H9 (cell line): ENCODE measurements around the gene R3HDM1. TPM values are rescaled to one million over a fixed set of nuclear protein-coding genes. Genes with fewer than 3 reads are reported as not detected.

ENCODE experiments used
- DNase-seq: peaks from one replicate; pipeline ENCODE4 v3.0.0-alpha.2; 2017
- H2AFZ ChIP-seq: one replicate; pipeline ENCODE4 v1.6.1; 2013; ENCODE audit warnings: mild to moderate bottlenecking, low read length, control low read depth, moderate library complexity
- H2AK5ac ChIP-seq: 2 replicates; pipeline ENCODE4 v1.6.1; 2013; ENCODE audit warnings: low read length, control low read depth, mixed read lengths; ENCODE audit not compliant: insufficient read length
- H2BK120ac ChIP-seq: one replicate; pipeline ENCODE4 v1.6.1; 2013; ENCODE audit warnings: low read depth, mild to moderate bottlenecking, low read length, control low read depth, inconsistent platforms; ENCODE audit not compliant: poor library complexity, severe bottlenecking
- H2BK12ac ChIP-seq: 2 replicates; pipeline ENCODE4 v1.6.1; 2013; ENCODE audit warnings: low read length, control low read depth, mixed read lengths, low read depth; ENCODE audit not compliant: insufficient read length
- H2BK15ac ChIP-seq: 2 replicates; pipeline ENCODE4 v1.6.1; 2013; ENCODE audit warnings: low read depth, low read length, control low read depth
- H2BK20ac ChIP-seq: one replicate; pipeline ENCODE4 v1.6.1; 2013; ENCODE audit warnings: low read depth, mild to moderate bottlenecking, low read length, control low read depth, inconsistent platforms; ENCODE audit not compliant: poor library complexity, severe bottlenecking
- H2BK5ac ChIP-seq: 2 replicates; pipeline ENCODE4 v1.6.1; 2013; ENCODE audit warnings: low read length, control low read depth, mixed read lengths; ENCODE audit not compliant: insufficient read length
- H3K14ac ChIP-seq: 2 replicates; pipeline ENCODE4 v1.6.1; 2013; ENCODE audit warnings: low read length, control low read depth; ENCODE audit not compliant: insufficient read depth
- H3K18ac ChIP-seq: 2 replicates; pipeline ENCODE4 v1.6.1; 2013; ENCODE audit warnings: low read depth, mild to moderate bottlenecking, mixed read lengths, low read length, control low read depth; ENCODE audit not compliant: insufficient read length
- H3K23ac ChIP-seq: 2 replicates; pipeline ENCODE4 v1.6.1; 2013; ENCODE audit warnings: low read length, control low read depth, mixed read lengths, low read depth; ENCODE audit not compliant: insufficient read length
- H3K23me2 ChIP-seq: 2 replicates; pipeline ENCODE4 v1.6.1; 2013; ENCODE audit warnings: low read depth, mild to moderate bottlenecking, mixed read lengths, low read length, control low read depth; ENCODE audit not compliant: insufficient read length, poor library complexity, severe bottlenecking
- H3K27ac ChIP-seq: 2 replicates; pipeline ENCODE4 v1.5.1; 2013; ENCODE audit warnings: low read length, control low read depth, mixed read lengths, low read depth; ENCODE audit not compliant: insufficient read length
- H3K27me3 ChIP-seq: 2 replicates; pipeline ENCODE4 v1.6.1; 2013; ENCODE audit warnings: low read length, control low read depth, inconsistent platforms; ENCODE audit not compliant: insufficient read depth
- H3K4ac ChIP-seq: 2 replicates; pipeline ENCODE4 v1.6.1; 2013; ENCODE audit warnings: low read depth, mild to moderate bottlenecking, control low read depth, inconsistent platforms, low read length, moderate library complexity
- H3K4me1 ChIP-seq: 2 replicates; pipeline ENCODE4 v1.6.1; 2013; ENCODE audit warnings: low read length, control low read depth, inconsistent platforms; ENCODE audit not compliant: insufficient read depth
- H3K4me2 ChIP-seq: 2 replicates; pipeline ENCODE4 v1.6.1; 2013; ENCODE audit warnings: low read length, control low read depth, mixed read lengths; ENCODE audit not compliant: insufficient read length, insufficient read depth
- H3K56ac ChIP-seq: 2 replicates; pipeline ENCODE4 v1.6.1; 2013; ENCODE audit warnings: low read depth, mild to moderate bottlenecking, mixed read lengths, low read length, control low read depth; ENCODE audit not compliant: insufficient read length
- H3K79me1 ChIP-seq: 2 replicates; pipeline ENCODE4 v1.6.1; 2013; ENCODE audit warnings: low read depth, mild to moderate bottlenecking, moderate library complexity, low read length, control low read depth, inconsistent platforms; ENCODE audit not compliant: insufficient read depth, poor library complexity, severe bottlenecking
- H3K79me2 ChIP-seq: 2 replicates; pipeline ENCODE4 v1.6.1; 2013; ENCODE audit warnings: low read length, control low read depth, inconsistent platforms; ENCODE audit not compliant: insufficient read depth
- H3K9ac ChIP-seq: 2 replicates; pipeline ENCODE4 v1.6.1; 2013; ENCODE audit warnings: low read length, control low read depth, mixed read lengths; ENCODE audit not compliant: insufficient read length; ENCODE audit errors: extremely low read depth
- H3K9me3 ChIP-seq: one replicate; pipeline ENCODE4 v1.6.1; 2013; ENCODE audit warnings: low read depth, low read length, inconsistent platforms; ENCODE audit not compliant: control insufficient read depth
- H3T11ph ChIP-seq: one replicate; pipeline ENCODE4 v1.6.1; 2013; ENCODE audit warnings: mild to moderate bottlenecking, low read length, control low read depth, inconsistent platforms
- H4K20me1 ChIP-seq: one replicate; pipeline ENCODE4 v1.6.1; 2013; ENCODE audit not compliant: control insufficient read depth, insufficient read length, insufficient read depth
- H4K5ac ChIP-seq: 2 replicates; pipeline ENCODE4 v1.6.1; 2013; ENCODE audit warnings: low read depth, mild to moderate bottlenecking, mixed read lengths, low read length, control low read depth; ENCODE audit not compliant: insufficient read length
- H4K8ac ChIP-seq: replicated peaks from 2 replicates; pipeline ENCODE4 v1.6.1; 2013; ENCODE audit warnings: low read length, control low read depth, mixed read lengths, low read depth; ENCODE audit not compliant: insufficient read length
- H4K91ac ChIP-seq: 2 replicates; pipeline ENCODE4 v1.6.1; 2013; ENCODE audit warnings: low read depth, mild to moderate bottlenecking, moderate library complexity, mixed read lengths, low read length, control low read depth; ENCODE audit not compliant: insufficient read length
- H3K27ac Mint-ChIP-seq, 3 experiments: 2 replicates in 2 of 3; 3 replicates in 1 of 3; pipeline ENCODE4 v1.8.0; 2020 to 2021; ENCODE audit warnings: mixed read lengths in 3 of 3, mild to moderate bottlenecking in 1 of 3, moderate library complexity in 1 of 3
- H3K27me3 Mint-ChIP-seq: 2 replicates; pipeline ENCODE4 v1.8.0; 2021; ENCODE audit warnings: low read depth, mild to moderate bottlenecking, moderate library complexity, mixed read lengths
- H3K36me3 Mint-ChIP-seq, 3 experiments: 2 replicates in 2 of 3; 3 replicates in 1 of 3; pipeline ENCODE4 v1.8.0; 2020 to 2021; ENCODE audit warnings: low read depth in 3 of 3, mixed read lengths in 3 of 3; ENCODE audit not compliant: insufficient read depth in 1 of 3
- H3K4me1 Mint-ChIP-seq, 2 experiments: 2 replicates each; pipeline ENCODE4 v1.8.0; 2020; ENCODE audit warnings: mixed read lengths in 2 of 2
- H3K4me3 Mint-ChIP-seq, 2 experiments: 2 replicates in 1 of 2; 3 replicates in 1 of 2; pipeline ENCODE4 v1.8.0; 2020 to 2021; ENCODE audit warnings: mild to moderate bottlenecking in 2 of 2, mixed read lengths in 2 of 2, moderate library complexity in 1 of 2
- H3K9me3 Mint-ChIP-seq, 2 experiments: 2 replicates in 1 of 2; 3 replicates in 1 of 2; pipeline ENCODE4 v1.8.0; 2020; ENCODE audit warnings: mild to moderate bottlenecking in 2 of 2, mixed read lengths in 2 of 2, moderate library complexity in 1 of 2
- WGBS: extraction: QIAGEN DNeasy Blood & Tissue Kit; methylation state at CpG from one replicate; pipeline ENCODE4 v1.1.7; 2013; ENCODE audit warnings: missing lambda C conversion rate, low lambda C conversion rate, mixed read lengths; ENCODE audit not compliant: insufficient read length; ENCODE audit errors: extremely low coverage; 5-methylcytosine and 5-hydroxymethylcytosine counted together
- total RNA-seq: library from RNA; stranded (reverse); gene quantifications from 2 replicates; pipeline ENCODE4 v1.2.1, GENCODE V29; 2021
- TF ChIP-seq, protein P1 (sequence below): fragments of 200-600 bp; sonication (generic); conservative IDR thresholded peaks from 3 replicates; pipeline ENCODE4 v1.8.0; 2021; ENCODE audit warnings: antibody characterized with exemption, mild to moderate bottlenecking

R3HDM1 gene
- total RNA-seq, 1 experiment from 2014 or later, result 58.8 TPM

DNA sequence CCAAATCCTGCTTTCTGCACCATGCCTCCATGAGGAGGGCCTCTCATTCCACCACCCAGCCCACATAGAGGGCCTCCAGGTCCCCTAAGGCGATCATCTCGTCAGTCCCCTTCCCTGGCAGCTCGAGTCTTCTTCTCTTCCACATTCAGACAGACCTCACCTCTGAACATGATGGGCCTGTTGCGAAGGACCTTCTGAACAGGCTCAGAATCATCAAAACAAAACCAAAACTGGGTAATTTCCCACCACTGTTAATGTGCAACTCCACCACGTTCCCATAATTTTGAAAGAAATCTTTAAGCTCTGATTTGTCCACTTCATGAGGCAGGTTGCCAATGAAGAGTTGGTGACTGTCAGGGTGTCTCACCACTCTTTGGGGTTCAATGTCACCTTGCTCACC, 20.7 kb upstream of the R3HDM1 start:
- Histone ChIP-seq H3K4me2 (no peak overlapping the region), H3K27ac (no peak overlapping the region), H3K27me3 (no peaks in the 10 kb centered on the region), H3T11ph (no peak overlapping the region), H3K79me1 (no peaks in the 10 kb centered on the region), H2AK5ac (no peak overlapping the region), H3K9ac (no peak overlapping the region), H3K56ac (no peak overlapping the region), H3K23me2 (no peaks in the 10 kb centered on the region), H2AFZ (no peak overlapping the region), H4K20me1 (no peaks in the 10 kb centered on the region), H3K18ac (no peak overlapping the region), H3K9me3 (no peaks in the 10 kb centered on the region), H3K23ac (no peak overlapping the region), H4K91ac (no peak overlapping the region), H3K4me1 (no peaks in the 10 kb centered on the region), H2BK12ac (no peak overlapping the region), H3K79me2 (no peaks in the 10 kb centered on the region), H4K5ac (no peak overlapping the region), H2BK120ac (no peak overlapping the region), H3K14ac (no peak overlapping the region), H2BK5ac (no peak overlapping the region), H2BK20ac (no peak overlapping the region), H4K8ac (no peak overlapping the region), H3K4ac (no peak overlapping the region), H2BK15ac (no peak overlapping the region)
- WGBS, result no CpG with 5 or more reads among the region's 5 CpGs
- no peak overlapping the region for H3K4me3 Mint-ChIP-seq
- H3K4me1 Mint-ChIP-seq, result no peaks in the 10 kb centered on the region
- H3K27ac Mint-ChIP-seq, result no peak overlapping the region
- peaks cover 16 to 18% of the 10 kb centered on the region in 2 experiments for H3K9me3 Mint-ChIP-seq
- TF ChIP-seq, protein P1, sequence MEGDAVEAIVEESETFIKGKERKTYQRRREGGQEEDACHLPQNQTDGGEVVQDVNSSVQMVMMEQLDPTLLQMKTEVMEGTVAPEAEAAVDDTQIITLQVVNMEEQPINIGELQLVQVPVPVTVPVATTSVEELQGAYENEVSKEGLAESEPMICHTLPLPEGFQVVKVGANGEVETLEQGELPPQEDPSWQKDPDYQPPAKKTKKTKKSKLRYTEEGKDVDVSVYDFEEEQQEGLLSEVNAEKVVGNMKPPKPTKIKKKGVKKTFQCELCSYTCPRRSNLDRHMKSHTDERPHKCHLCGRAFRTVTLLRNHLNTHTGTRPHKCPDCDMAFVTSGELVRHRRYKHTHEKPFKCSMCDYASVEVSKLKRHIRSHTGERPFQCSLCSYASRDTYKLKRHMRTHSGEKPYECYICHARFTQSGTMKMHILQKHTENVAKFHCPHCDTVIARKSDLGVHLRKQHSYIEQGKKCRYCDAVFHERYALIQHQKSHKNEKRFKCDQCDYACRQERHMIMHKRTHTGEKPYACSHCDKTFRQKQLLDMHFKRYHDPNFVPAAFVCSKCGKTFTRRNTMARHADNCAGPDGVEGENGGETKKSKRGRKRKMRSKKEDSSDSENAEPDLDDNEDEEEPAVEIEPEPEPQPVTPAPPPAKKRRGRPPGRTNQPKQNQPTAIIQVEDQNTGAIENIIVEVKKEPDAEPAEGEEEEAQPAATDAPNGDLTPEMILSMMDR, result no peak
- DNase-seq, result no peak
- H3K27me3 Mint-ChIP-seq, result no peaks in the 10 kb centered on the region
- H3K36me3 Mint-ChIP-seq, result peaks cover 33 to 34% (median 34%) of the 10 kb centered on the region in 3 experiments
